NB4 (cell line): ENCODE results near the gene HBE1.

Source experiments
- DNase-seq: peaks from one replicate; pipeline ENCODE4 v3.0.0; 2010; ENCODE audit warnings: low read depth
- H3K4me3 ChIP-seq: one replicate; pipeline ENCODE4 v1.5.1; 2011; ENCODE audit warnings: mild to moderate bottlenecking, low read depth, low read length, moderate library complexity
- MYC ChIP-seq: IDR thresholded peaks from 2 replicates; pipeline ENCODE4 v1.6.1; 2011; ENCODE audit warnings: low read depth, low read length
- POLR2A ChIP-seq: IDR thresholded peaks from 2 replicates; pipeline ENCODE4 v1.6.1; 2011; ENCODE audit warnings: mild to moderate bottlenecking; ENCODE audit not compliant: insufficient read length; ENCODE audit errors: extremely low read depth
- TF ChIP-seq, protein P1 (sequence below): IDR thresholded peaks from 2 replicates; pipeline ENCODE4 v1.6.1; 2011; ENCODE audit warnings: low read depth, low read length
- TF ChIP-seq, protein P2 (sequence below): IDR thresholded peaks from one replicate; pipeline ENCODE4 v1.5.1; 2012; ENCODE audit warnings: low read depth, low read length

Gene HBE1

DNA sequence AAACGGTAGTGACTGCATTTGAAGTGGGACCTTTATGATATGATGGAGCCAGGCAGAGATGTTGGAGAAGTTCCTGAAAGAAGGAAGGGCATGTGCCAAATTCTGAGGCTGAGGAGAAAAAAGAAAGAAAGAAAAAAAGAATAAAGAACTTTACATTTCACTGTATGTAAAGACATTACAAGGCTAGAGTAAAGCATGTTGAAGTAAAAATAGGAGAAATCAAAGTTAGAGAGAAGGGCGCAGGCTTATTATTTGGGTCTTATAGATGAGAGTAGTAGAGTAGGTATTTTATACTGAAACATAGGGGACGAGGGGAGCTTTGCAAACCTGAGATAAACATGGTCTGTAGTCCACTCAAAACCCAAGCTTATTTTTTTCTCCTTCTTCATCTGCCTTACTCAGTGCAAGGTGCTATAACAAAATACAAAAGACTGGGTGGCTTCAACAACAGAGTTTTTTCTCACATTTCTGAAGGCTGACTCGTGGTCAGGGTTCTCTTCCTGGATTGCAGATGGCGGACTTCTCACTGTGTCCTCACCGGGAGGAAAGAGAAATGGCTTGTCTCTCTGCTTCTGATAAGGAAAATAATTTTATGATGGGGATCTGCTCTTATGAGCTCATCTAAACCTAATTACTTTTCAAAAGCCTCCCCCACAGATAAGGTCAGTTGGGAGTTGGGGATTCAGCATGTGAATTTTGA, 22.8 kb downstream of the HBE1 start:
- H3K4me3 ChIP-seq: no peak overlapping the region
- TF ChIP-seq POLR2A (no peak), MYC (no peak)
- no peak for DNase-seq

DNA sequence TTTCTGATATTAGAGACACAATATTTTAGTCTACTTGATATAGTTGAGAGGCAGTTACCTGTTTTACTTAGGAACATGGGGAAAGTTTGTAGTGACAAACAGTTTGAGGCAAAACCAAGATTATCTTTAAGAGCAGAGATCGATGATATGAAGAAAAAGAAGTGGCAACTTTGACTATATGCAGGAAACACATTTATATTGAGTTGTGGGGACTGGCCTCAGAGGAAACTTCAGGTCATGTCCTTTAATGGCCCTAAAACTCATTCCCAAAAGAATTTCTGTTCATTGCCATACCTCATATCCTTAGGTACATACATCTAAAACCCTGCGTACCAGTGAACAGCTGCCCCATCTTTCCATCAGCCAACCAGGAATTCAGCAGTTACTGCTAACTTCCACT, 24.6 kb downstream of the HBE1 start:
- H3K4me3 ChIP-seq: no peak overlapping the region
- TF ChIP-seq, protein P1, sequence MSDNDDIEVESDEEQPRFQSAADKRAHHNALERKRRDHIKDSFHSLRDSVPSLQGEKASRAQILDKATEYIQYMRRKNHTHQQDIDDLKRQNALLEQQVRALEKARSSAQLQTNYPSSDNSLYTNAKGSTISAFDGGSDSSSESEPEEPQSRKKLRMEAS: no peak
- TF ChIP-seq, protein P2, sequence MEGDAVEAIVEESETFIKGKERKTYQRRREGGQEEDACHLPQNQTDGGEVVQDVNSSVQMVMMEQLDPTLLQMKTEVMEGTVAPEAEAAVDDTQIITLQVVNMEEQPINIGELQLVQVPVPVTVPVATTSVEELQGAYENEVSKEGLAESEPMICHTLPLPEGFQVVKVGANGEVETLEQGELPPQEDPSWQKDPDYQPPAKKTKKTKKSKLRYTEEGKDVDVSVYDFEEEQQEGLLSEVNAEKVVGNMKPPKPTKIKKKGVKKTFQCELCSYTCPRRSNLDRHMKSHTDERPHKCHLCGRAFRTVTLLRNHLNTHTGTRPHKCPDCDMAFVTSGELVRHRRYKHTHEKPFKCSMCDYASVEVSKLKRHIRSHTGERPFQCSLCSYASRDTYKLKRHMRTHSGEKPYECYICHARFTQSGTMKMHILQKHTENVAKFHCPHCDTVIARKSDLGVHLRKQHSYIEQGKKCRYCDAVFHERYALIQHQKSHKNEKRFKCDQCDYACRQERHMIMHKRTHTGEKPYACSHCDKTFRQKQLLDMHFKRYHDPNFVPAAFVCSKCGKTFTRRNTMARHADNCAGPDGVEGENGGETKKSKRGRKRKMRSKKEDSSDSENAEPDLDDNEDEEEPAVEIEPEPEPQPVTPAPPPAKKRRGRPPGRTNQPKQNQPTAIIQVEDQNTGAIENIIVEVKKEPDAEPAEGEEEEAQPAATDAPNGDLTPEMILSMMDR: no peak
- TF ChIP-seq POLR2A: no peak
- no peak for TF ChIP-seq MYC
- no peak for DNase-seq

DNA sequence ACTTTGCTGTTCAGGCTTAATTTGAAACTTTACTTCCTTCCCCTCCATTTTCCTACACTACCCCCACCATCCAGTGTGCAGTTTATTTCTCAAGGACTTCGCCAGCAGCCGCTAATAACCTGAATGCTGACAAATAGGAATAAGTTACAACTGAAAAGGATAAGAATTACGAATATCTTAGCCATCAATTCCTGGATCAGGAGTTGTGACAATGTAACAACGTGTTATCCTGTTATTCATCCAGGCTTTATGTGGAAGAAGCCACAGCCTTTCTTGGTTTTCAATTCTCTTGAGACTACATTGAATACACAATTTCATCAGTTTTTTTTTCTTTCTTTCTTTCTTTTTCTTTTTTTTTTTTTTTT, 25.9 kb downstream of the HBE1 start:
- no peak for DNase-seq
- H3K4me3 ChIP-seq: no peak overlapping the region
- TF ChIP-seq, protein P1: no peak
- TF ChIP-seq POLR2A: no peak
- TF ChIP-seq MYC: no peak
- TF ChIP-seq, protein P2: no peak

DNA sequence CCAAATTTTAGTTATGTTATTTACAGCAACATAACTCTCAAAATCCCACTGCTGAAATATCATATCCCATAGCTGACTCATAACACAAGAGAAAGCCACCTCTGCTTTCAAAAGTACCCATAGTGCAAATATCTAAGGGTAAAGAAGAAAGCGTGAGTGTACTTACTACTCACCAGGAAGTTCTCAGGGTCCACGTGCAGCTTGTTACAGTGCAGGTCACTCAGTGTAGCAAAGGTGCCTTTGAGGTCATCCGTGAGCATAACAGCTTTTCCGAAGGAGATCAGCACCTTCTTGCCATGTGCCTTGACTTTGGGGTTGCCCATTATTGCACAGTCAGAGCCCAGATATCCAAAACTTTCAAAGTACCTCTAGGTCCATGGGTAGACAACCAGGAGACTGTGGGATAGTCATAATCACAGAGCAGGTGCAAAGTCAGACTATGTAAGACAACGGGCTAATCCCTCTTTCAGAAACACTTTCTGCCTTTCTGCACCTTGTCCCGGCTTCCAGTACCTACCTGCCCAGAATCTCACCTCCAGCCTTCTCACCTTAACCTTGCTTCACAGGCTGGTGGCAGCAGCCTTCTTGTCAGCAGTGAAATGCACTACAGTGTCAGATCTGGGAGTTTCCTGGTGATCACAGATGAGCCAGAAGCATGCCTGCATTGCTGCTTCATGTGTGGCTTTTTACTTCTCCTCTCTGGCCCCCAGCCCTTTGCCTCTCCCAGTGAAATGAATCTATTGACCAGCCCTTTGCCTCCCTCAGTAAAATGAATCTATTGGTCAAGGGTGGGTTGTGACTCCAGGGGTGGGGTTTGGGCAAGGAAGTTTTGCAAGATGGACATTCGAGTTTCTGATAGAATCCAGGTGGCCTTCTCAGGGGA, 26.6 kb downstream of the HBE1 start:
- DNase-seq: no peak
- H3K4me3 ChIP-seq: no peak overlapping the region
- TF ChIP-seq MYC (no peak), POLR2A (no peak)
- TF ChIP-seq, protein P1: no peak
- TF ChIP-seq, protein P2: no peak

DNA sequence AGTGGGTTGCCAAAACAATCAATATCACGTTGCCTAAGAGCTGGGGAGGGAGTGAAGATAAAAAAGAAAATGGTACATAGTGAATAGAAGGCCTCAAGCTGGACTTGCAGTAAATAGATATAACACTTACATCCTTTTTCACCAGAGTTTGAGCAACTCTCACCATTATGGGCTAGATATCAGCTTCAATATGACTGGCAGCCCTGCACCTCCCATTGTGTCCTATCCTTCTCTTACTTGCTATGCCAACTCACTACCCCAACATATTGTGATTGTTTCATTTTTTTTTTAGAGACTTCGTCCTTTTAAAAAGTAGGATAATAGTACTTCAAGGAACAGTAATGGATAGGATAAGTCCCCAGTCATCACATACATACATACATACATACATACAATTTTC, 27.5 kb downstream of the HBE1 start:
- no peak for DNase-seq
- H3K4me3 ChIP-seq: no peak overlapping the region
- TF ChIP-seq POLR2A (no peak), MYC (no peak)
- TF ChIP-seq, protein P2: no peak
- TF ChIP-seq, protein P1: no peak

DNA sequence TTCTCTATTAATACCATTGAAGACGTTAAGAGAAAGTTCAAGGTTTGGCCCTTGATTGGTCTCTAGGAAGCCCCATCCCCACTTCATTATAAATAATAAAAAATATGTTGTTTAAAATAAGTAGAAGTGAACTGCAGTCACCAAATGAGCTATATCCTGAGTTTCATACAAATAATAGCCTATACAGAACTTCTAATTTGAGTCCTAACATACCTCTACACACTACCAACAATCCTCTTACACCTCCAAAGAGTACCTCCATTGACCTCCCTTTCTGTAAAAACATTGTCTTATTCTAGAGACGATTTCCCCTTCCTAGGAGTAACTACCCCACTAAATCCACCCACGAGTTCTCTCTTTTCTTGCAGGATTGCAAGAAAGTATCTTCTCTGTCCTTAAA, 28.3 kb downstream of the HBE1 start:
- no peak overlapping the region for H3K4me3 ChIP-seq
- no peak for DNase-seq
- TF ChIP-seq, protein P1: no peak
- TF ChIP-seq MYC (no peak), POLR2A (no peak)
- TF ChIP-seq, protein P2: no peak
